HEK293 (cell line): ENCODE results near the gene AK3.

Experiments used
- BCL11A ChIP-seq: fragments of 450-650 bp; formaldehyde crosslinking; IDR thresholded peaks from 2 replicates; pipeline ENCODE4 v1.5.1; 2016; ENCODE audit warnings: low read depth, missing biosample characterization, missing genetic modification characterization
- CTCF ChIP-seq: fragments of 450-650 bp; formaldehyde crosslinking; IDR thresholded peaks from 2 replicates; pipeline ENCODE4 v1.5.1; 2016; ENCODE audit warnings: missing biosample characterization, missing genetic modification characterization
- EGR2 ChIP-seq: fragments of 450-650 bp; formaldehyde crosslinking; IDR thresholded peaks from 2 replicates; pipeline ENCODE4 v1.5.1; 2016; ENCODE audit warnings: low read depth, missing biosample characterization, missing genetic modification characterization
- GLI4 ChIP-seq: fragments of 450-650 bp; formaldehyde crosslinking; IDR thresholded peaks from 2 replicates; pipeline ENCODE4 v1.5.1; 2016; ENCODE audit warnings: missing biosample characterization, missing genetic modification characterization
- GLIS2 ChIP-seq: fragments of 450-650 bp; formaldehyde crosslinking; IDR thresholded peaks from 2 replicates; pipeline ENCODE4 v1.5.1; 2016; ENCODE audit warnings: missing biosample characterization, missing genetic modification characterization
- KLF16 ChIP-seq: fragments of 450-650 bp; formaldehyde crosslinking; IDR thresholded peaks from 2 replicates; pipeline ENCODE4 v1.5.1; 2017; ENCODE audit warnings: missing biosample characterization, missing genetic modification characterization
- PATZ1 ChIP-seq: fragments of 450-650 bp; formaldehyde crosslinking; IDR thresholded peaks from 2 replicates; pipeline ENCODE4 v1.5.1; 2016; ENCODE audit warnings: missing biosample characterization, missing genetic modification characterization
- SETDB1 ChIP-seq: IDR thresholded peaks from one replicate; pipeline ENCODE4 v1.6.1; 2017; ENCODE audit warnings: mild to moderate bottlenecking, low read length, moderate library complexity, mixed read lengths; ENCODE audit not compliant: insufficient read length
- SP7 ChIP-seq: fragments of 450-650 bp; formaldehyde crosslinking; IDR thresholded peaks from 2 replicates; pipeline ENCODE4 v1.5.1; 2016; ENCODE audit warnings: missing biosample characterization, missing genetic modification characterization
- YY1 ChIP-seq: fragments of 450-650 bp; formaldehyde crosslinking; IDR thresholded peaks from 2 replicates; pipeline ENCODE4 v1.5.1; 2018; ENCODE audit warnings: missing biosample characterization, missing genetic modification characterization
- ZBTB11 ChIP-seq: fragments of 450-650 bp; formaldehyde crosslinking; conservative IDR thresholded peaks from 2 replicates; pipeline ENCODE4 v1.5.1; 2016; ENCODE audit warnings: low read depth, missing biosample characterization, missing genetic modification characterization
- ZBTB17 ChIP-seq: fragments of 450-650 bp; formaldehyde crosslinking; IDR thresholded peaks from 2 replicates; pipeline ENCODE4 v1.5.1; 2016; ENCODE audit warnings: missing biosample characterization, missing genetic modification characterization
- ZBTB48 ChIP-seq: fragments of 450-650 bp; formaldehyde crosslinking; IDR thresholded peaks from 2 replicates; pipeline ENCODE4 v1.5.1; 2016; ENCODE audit warnings: missing biosample characterization, missing genetic modification characterization
- ZFHX2 ChIP-seq: fragments of 450-650 bp; formaldehyde crosslinking; conservative IDR thresholded peaks from 2 replicates; pipeline ENCODE4 v1.5.1; 2016; ENCODE audit warnings: missing biosample characterization, missing genetic modification characterization
- ZIC2 ChIP-seq: fragments of 450-650 bp; formaldehyde crosslinking; IDR thresholded peaks from 2 replicates; pipeline ENCODE4 v1.5.1; 2016; ENCODE audit warnings: missing biosample characterization, missing genetic modification characterization
- ZNF202 ChIP-seq: fragments of 450-650 bp; formaldehyde crosslinking; IDR thresholded peaks from 2 replicates; pipeline ENCODE4 v1.5.1; 2016; ENCODE audit warnings: missing biosample characterization, missing genetic modification characterization, borderline replicate concordance
- ZNF24 ChIP-seq: fragments of 450-650 bp; formaldehyde crosslinking; IDR thresholded peaks from 2 replicates; pipeline ENCODE4 v1.5.1; 2016; ENCODE audit warnings: missing biosample characterization, missing genetic modification characterization
- ZNF280D ChIP-seq: fragments of 450-650 bp; formaldehyde crosslinking; IDR thresholded peaks from 2 replicates; pipeline ENCODE4 v1.5.1; 2016; ENCODE audit warnings: missing biosample characterization, missing genetic modification characterization
- ZNF335 ChIP-seq: fragments of 450-650 bp; formaldehyde crosslinking; conservative IDR thresholded peaks from 2 replicates; pipeline ENCODE4 v1.5.1; 2016; ENCODE audit warnings: missing biosample characterization, missing genetic modification characterization
- ZNF341 ChIP-seq: fragments of 450-650 bp; formaldehyde crosslinking; IDR thresholded peaks from 2 replicates; pipeline ENCODE4; 2016; ENCODE audit warnings: low read depth, missing biosample characterization, missing genetic modification characterization
- ZNF391 ChIP-seq: fragments of 450-650 bp; formaldehyde crosslinking; IDR thresholded peaks from 2 replicates; pipeline ENCODE4 v1.5.1; 2016; ENCODE audit warnings: low read depth, missing biosample characterization, missing genetic modification characterization, borderline replicate concordance
- ZNF501 ChIP-seq: fragments of 450-650 bp; formaldehyde crosslinking; IDR thresholded peaks from 2 replicates; pipeline ENCODE4 v1.5.1; 2016; ENCODE audit warnings: missing biosample characterization, missing genetic modification characterization
- ZNF558 ChIP-seq: fragments of 450-650 bp; formaldehyde crosslinking; IDR thresholded peaks from 2 replicates; pipeline ENCODE4 v1.5.1; 2016; ENCODE audit warnings: missing biosample characterization, missing genetic modification characterization
- ZNF600 ChIP-seq: fragments of 450-650 bp; formaldehyde crosslinking; IDR thresholded peaks from 2 replicates; pipeline ENCODE4 v1.5.1; 2016; ENCODE audit warnings: missing biosample characterization, missing genetic modification characterization
- ZNF610 ChIP-seq: fragments of 450-650 bp; formaldehyde crosslinking; IDR thresholded peaks from 2 replicates; pipeline ENCODE4 v1.5.1; 2016; ENCODE audit warnings: missing biosample characterization, missing genetic modification characterization, borderline replicate concordance
- ZNF837 ChIP-seq: fragments of 450-650 bp; formaldehyde crosslinking; IDR thresholded peaks from 2 replicates; pipeline ENCODE4 v1.5.1; 2016; ENCODE audit warnings: missing biosample characterization, missing genetic modification characterization
- ZNF843 ChIP-seq: fragments of 450-650 bp; formaldehyde crosslinking; IDR thresholded peaks from 2 replicates; pipeline ENCODE4 v1.5.1; 2016; ENCODE audit warnings: missing biosample characterization, missing genetic modification characterization
- ZSCAN4 ChIP-seq: fragments of 450-650 bp; formaldehyde crosslinking; IDR thresholded peaks from 2 replicates; pipeline ENCODE4 v1.5.1; 2017; ENCODE audit warnings: missing biosample characterization, missing genetic modification characterization
- ZXDB ChIP-seq: fragments of 450-650 bp; formaldehyde crosslinking; IDR thresholded peaks from 2 replicates; pipeline ENCODE4 v1.5.1; 2016; ENCODE audit warnings: missing biosample characterization, missing genetic modification characterization

Gene AK3

GRCh38 chr9:4741365-4742089 lies 525 bp upstream of the AK3 start (continued):
- TF ChIP-seq ZNF843 (tag by site-specific recombination) (0 out of 2 replicates have a peak, but pooled peaks have one; percentile 25), ZNF610 (tag by site-specific recombination) (no peak), CTCF (tag by site-specific recombination) (no peak), ZXDB (tag by site-specific recombination) (0 out of 2 replicates have a peak, but pooled peaks have one; percentile 8), ZFHX2 (tag by site-specific recombination) (peak; percentile 99), ZNF501 (tag by site-specific recombination) (peak; percentile 28; the same call in 1 of the 2 replicates), SETDB1 (no peak), ZBTB11 (tag by site-specific recombination) (peak; percentile 32; the same call in 1 of the 2 replicates), ZNF391 (tag by site-specific recombination) (peak; percentile 65; the same call in 1 of the 2 replicates), ZNF202 (peak; percentile 49; the same call in 1 of the 2 replicates), ZNF24 (no peak), ZNF600 (tag by site-specific recombination) (peak; percentile 57), GLIS2 (peak; percentile 70), PATZ1 (tag by site-specific recombination) (peak; percentile 69), ZNF558 (tag by site-specific recombination) (no peak), YY1 (tag by site-specific recombination) (no peak), ZIC2 (tag by site-specific recombination) (peak; percentile 29), ZBTB48 (tag by site-specific recombination) (peak; percentile 75), SP7 (tag by site-specific recombination) (peak; percentile 17; the same call in 1 of the 2 replicates), ZSCAN4 (tag by site-specific recombination) (no peak), ZNF837 (tag by site-specific recombination) (no peak), ZBTB17 (tag by site-specific recombination) (peak; percentile 36; the same call in 1 of the 2 replicates), BCL11A (tag by site-specific recombination) (0 out of 2 replicates have a peak, but pooled peaks have one; percentile 19), KLF16 (tag by site-specific recombination) (no peak), ZNF280D (tag by site-specific recombination) (no peak), ZNF341 (tag by site-specific recombination) (peak; percentile 73), EGR2 (tag by site-specific recombination) (peak; percentile 99), ZNF335 (tag by site-specific recombination) (peak; percentile 28), GLI4 (tag by site-specific recombination) (no peak)
